Keratinocyte (primary cell): Measurements from ENCODE around the gene ITGA6. TPM values are rescaled to one million over a fixed set of nuclear protein-coding genes. Genes with fewer than 3 reads are reported as not detected.

Experiments used
- DNase-seq: peaks from one replicate; pipeline ENCODE4 v3.0.0-alpha.2; 2011; ENCODE audit warnings: low read depth, missing footprints, low spot score
- FAIRE-seq: peaks from 2 replicates; lab custom pipeline; 2011; peaks lifted over from hg19 to GRCh38; lab: Jason Lieb, UNC
- H2AFZ ChIP-seq: 2 replicates; pipeline ENCODE4 v1.6.0; 2012; ENCODE audit warnings: low read length, control low read depth, inconsistent platforms; ENCODE audit not compliant: control insufficient read depth
- H3K27ac ChIP-seq: 2 replicates; pipeline ENCODE4 v1.5.1; 2011; ENCODE audit warnings: low read length; ENCODE audit not compliant: control insufficient read depth, insufficient read depth
- H3K27me3 ChIP-seq: 3 replicates; pipeline ENCODE4 v1.6.0; 2011; ENCODE audit warnings: low read length; ENCODE audit not compliant: control insufficient read depth, insufficient read depth; ENCODE audit errors: extremely low read depth
- H3K36me3 ChIP-seq, 2 experiments: 2 replicates in 1 of 2; 3 replicates in 1 of 2; pipeline ENCODE4 v1.5.1; 2011; ENCODE audit warnings: low read length in 2 of 2, mild to moderate bottlenecking in 1 of 2; ENCODE audit not compliant: control insufficient read depth in 2 of 2, insufficient read depth in 2 of 2; ENCODE audit errors: extremely low read depth in 1 of 2
- H3K4me1 ChIP-seq: 3 replicates; pipeline ENCODE4 v1.5.1; 2011; ENCODE audit warnings: low read length; ENCODE audit not compliant: control insufficient read depth, insufficient read depth; ENCODE audit errors: extremely low read depth
- H3K4me2 ChIP-seq: 3 replicates; pipeline ENCODE4 v1.6.0; 2011; ENCODE audit warnings: low read depth, low read length; ENCODE audit not compliant: control insufficient read depth, insufficient read depth; ENCODE audit errors: extremely low read depth
- H3K4me3 ChIP-seq, 3 experiments: fragments of 200-600 bp in 1 of 3; sonication (generic) in 1 of 3; 2 replicates in 2 of 3; 3 replicates in 1 of 3; pipeline ENCODE4 v1.5.1; 2011 to 2016; ENCODE audit warnings: low read length in 3 of 3, mild to moderate bottlenecking in 3 of 3, control low read depth in 2 of 3, inconsistent platforms in 1 of 3, low read depth in 1 of 3, mixed read lengths in 1 of 3, mixed run types in 1 of 3, moderate library complexity in 1 of 3; ENCODE audit not compliant: control insufficient read depth in 2 of 3, insufficient read depth in 2 of 3; ENCODE audit errors: extremely low read depth in 1 of 3
- H3K79me2 ChIP-seq: 2 replicates; pipeline ENCODE4 v1.6.0; 2012; ENCODE audit warnings: low read length; ENCODE audit not compliant: control insufficient read depth, insufficient read depth
- H3K9ac ChIP-seq: 3 replicates; pipeline ENCODE4 v1.6.0; 2011; ENCODE audit warnings: low read length; ENCODE audit not compliant: control insufficient read depth, insufficient read depth; ENCODE audit errors: extremely low read depth
- H3K9me1 ChIP-seq: 3 replicates; pipeline ENCODE4 v1.6.0; 2011; ENCODE audit warnings: low read length; ENCODE audit not compliant: control insufficient read depth, insufficient read depth; ENCODE audit errors: extremely low read depth
- H3K9me3 ChIP-seq: 2 replicates; pipeline ENCODE4 v1.5.1; 2012; ENCODE audit warnings: low read depth, low read length; ENCODE audit not compliant: control insufficient read depth
- H4K20me1 ChIP-seq: 3 replicates; pipeline ENCODE4 v1.6.0; 2011; ENCODE audit warnings: low read length; ENCODE audit not compliant: control insufficient read depth, insufficient read depth; ENCODE audit errors: extremely low read depth
- CTCF ChIP-seq, 3 experiments: IDR thresholded peaks in 1 of 3; conservative IDR thresholded peaks in 1 of 3; optimal IDR thresholded peaks in 1 of 3; 2 replicates in 2 of 3; 3 replicates in 1 of 3; pipeline versions ENCODE3 to v1.5.1; 2011; ENCODE audit warnings: low read length in 3 of 3, mild to moderate bottlenecking in 3 of 3, moderate library complexity in 2 of 3, control low read depth in 1 of 3, inconsistent platforms in 1 of 3; ENCODE audit not compliant: insufficient read depth in 2 of 3; ENCODE audit errors: extremely low read depth in 1 of 3
- EZH2 ChIP-seq: IDR thresholded peaks from one replicate; pipeline ENCODE4 v1.6.1; 2012; ENCODE audit warnings: inconsistent platforms, mild to moderate bottlenecking, low read length, moderate library complexity
- dilution Hi-C: fragments of 300-500 bp; cut with MboI; formaldehyde crosslinking; loops from one replicate; pipeline ENCODE4 v1.7.0; 2020; ENCODE audit warnings: low sequenced_read_pairs; ENCODE audit not compliant: extremely low pct_ligation_motif_present
- polyA plus RNA-seq, 5 experiments: library from polyadenylated mRNA; depleted of rRNA in 3 of 5; stranded (reverse) in 3 of 5; stranded (forward) in 1 of 5; unstranded in 1 of 5; fragments of >200 nt; gene quantifications; 1 replicate in 1 of 5; 2 replicates in 3 of 5; 3 replicates in 1 of 5; pipeline versions ENCODE4 v1.2.1 to v1.2.3, GENCODE V29; 2011 to 2012; ENCODE audit warnings: missing spikeins in 2 of 5, low read depth in 1 of 5, low replicate concordance in 1 of 5

Gene ITGA6
- polyA plus RNA-seq, 1 donor (not counting 4 experiments of a cell fraction or from before 2014, with no cell fraction given) = 441 TPM

GRCh38 chr2:172437419-172438341, 10.3 kb downstream of the ITGA6 start:
- Histone ChIP-seq H3K79me2 (peaks cover 90% of the 10 kb centered on the region), H3K9me1 (no peaks in the 10 kb centered on the region), H4K20me1 (peaks cover 13% of the 10 kb centered on the region), H3K36me3 (peaks cover 6 to 43% of the 10 kb centered on the region in 2 experiments), H3K27me3 (no peaks in the 10 kb centered on the region), H2AFZ (no peak overlapping the region), H3K9ac (peak overlapping the region; percentile 82), H3K9me3 (no peaks in the 10 kb centered on the region), H3K4me1 (peaks cover 97% of the 10 kb centered on the region), H3K27ac (peak overlapping the region; percentile 99), H3K4me2 (peak overlapping the region; percentile 84), H3K4me3 (peak overlapping the region in 2 of 3 experiments; percentile 22 to 50)
- DNase-seq (no peak), FAIRE-seq (peak; percentile 26)
- dilution Hi-C loops = no loop called here
- TF ChIP-seq CTCF (optimal IDR thresholded peaks at IDR 0.05 in 1 of 3, IDR thresholded peaks at IDR 0.05 in 1 of 3, conservative IDR thresholded peaks at IDR 0.05 in 1 of 3; ENCODE audit: extremely low read depth in 1 of 3, insufficient read depth in 2 of 3, low read length in 3 of 3) (no peak), EZH2 (no peak)

GRCh38 chr2:172438741-172439508, 11.5 kb downstream of the ITGA6 start:
- H3K9me1 ChIP-seq = no peaks in the 10 kb centered on the region
- no peaks in the 10 kb centered on the region for H3K9me3 ChIP-seq
- H2AFZ ChIP-seq = no peak overlapping the region
- peak overlapping the region; percentile 82 for H3K9ac ChIP-seq
- peaks cover 2% of the 10 kb centered on the region for H4K20me1 ChIP-seq
- H3K4me1 ChIP-seq = peaks cover 97% of the 10 kb centered on the region
- peaks cover 6 to 46% of the 10 kb centered on the region in 2 experiments for H3K36me3 ChIP-seq
- DNase-seq (no peak), FAIRE-seq (peak; percentile 62)
- peak overlapping the region; percentile 84 for H3K4me2 ChIP-seq
- no peak for TF ChIP-seq CTCF (optimal IDR thresholded peaks at IDR 0.05 in 1 of 3, IDR thresholded peaks at IDR 0.05 in 1 of 3, conservative IDR thresholded peaks at IDR 0.05 in 1 of 3; ENCODE audit: extremely low read depth in 1 of 3, insufficient read depth in 2 of 3, low read length in 3 of 3)
- H3K4me3 ChIP-seq = peak overlapping the region in 2 of 3 experiments; percentile 40 to 46
- H3K27ac ChIP-seq = peak overlapping the region; percentile 99
- dilution Hi-C loops = no loop called here
- no peaks in the 10 kb centered on the region for H3K27me3 ChIP-seq
- peaks cover 90% of the 10 kb centered on the region for H3K79me2 ChIP-seq
